ENCODE measurements around the gene KIRREL3. TPM values are rescaled to one million over a fixed set of nuclear protein-coding genes. Genes with fewer than 3 reads are reported as not detected.

The KIRREL3 gene
- total and polyA plus RNA-seq, 2 of the 4 experiments (the other 2 are of a cell fraction) = 10.9 to 15.9 TPM

- dilution Hi-C loops (cut with HindIII; ENCODE audit: low sequenced_read_pairs, unreplicated experiment) (no loop called here), in situ Hi-C loops (cut with MboI; ENCODE audit: low sequenced_read_pairs) (no loop called here)
- no peak overlapping the region for H3K23ac ChIP-seq (ENCODE audit: low read depth, low read length)
These were observed 161.8 kb downstream of the KIRREL3 start for GRCh38 chr11:126838779-126839178.

More at GRCh38 chr11:126838779-126839178, 161.8 kb downstream of the KIRREL3 start:
- Histone ChIP-seq H3K14ac (replicated peaks; ENCODE audit: low read depth, low read length) (no peak overlapping the region), H4K5ac (ENCODE audit: low read depth, low read length) (no peak overlapping the region), H2AK9ac (replicated peaks; ENCODE audit: low read depth, low read length, poor library complexity) (no peak overlapping the region), H3K79me1 (ENCODE audit: low read depth in 1 of 2, low read length in 2 of 2) (peaks cover 10 to 16% of the 10 kb centered on the region in 2 experiments; a peak in 3 of 4 replicates), H2BK5ac (ENCODE audit: low read depth, low read length, poor library complexity, severe bottlenecking) (no peak overlapping the region), H3K27me3 (ENCODE audit: control insufficient read depth, insufficient read depth, low read length) (no peaks in the 10 kb centered on the region), H3K18ac (ENCODE audit: low read depth, low read length) (no peak overlapping the region), H3K4me1 (ENCODE audit: control insufficient read depth, insufficient read depth, low read length) (peaks cover 8% of the 10 kb centered on the region), H2BK120ac (ENCODE audit: low read depth, low read length) (no peak overlapping the region), H3K9me3 (ENCODE audit: control insufficient read depth, insufficient read depth, low read length) (no peaks in the 10 kb centered on the region), H4K20me1 (ENCODE audit: insufficient read depth, low read length) (no peaks in the 10 kb centered on the region), H3K4ac (ENCODE audit: low read depth, low read length) (no peak overlapping the region), H3K27ac (ENCODE audit: insufficient read depth, low read length) (no peak overlapping the region), H3K4me3 (ENCODE audit: insufficient read depth, low read depth, low read length) (no peak overlapping the region), H3K4me2 (ENCODE audit: low read depth, low read length) (no peak overlapping the region), H3K56ac (ENCODE audit: extremely low read depth, insufficient read depth, low read length) (no peak overlapping the region), H3K9me1 (ENCODE audit: insufficient read depth, low read length) (peaks cover 11% of the 10 kb centered on the region), H2BK15ac (ENCODE audit: low read depth, low read length) (no peak overlapping the region), H2BK20ac (ENCODE audit: low read depth, low read length) (no peak overlapping the region), H4K91ac (ENCODE audit: insufficient read depth, low read depth, low read length) (no peak overlapping the region), H4K8ac (ENCODE audit: low read depth in 2 of 2, low read length in 2 of 2) (no peak overlapping the region), H3K36me3 (ENCODE audit: control insufficient read depth, insufficient read depth, low read length) (no peaks in the 10 kb centered on the region), H2AFZ (replicated peaks; ENCODE audit: low read length, poor library complexity) (no peak overlapping the region), H2AK5ac (ENCODE audit: low read depth, low read length) (no peak overlapping the region), H3K9ac (ENCODE audit: low read depth, low read length) (no peak overlapping the region)
- TF ChIP-seq MXI1 (IDR thresholded peaks at IDR 0.05; ENCODE audit: borderline replicate concordance, low read depth, low read length) (no peak), SMC3 (IDR thresholded peaks at IDR 0.05; ENCODE audit: low read depth, low read length) (no peak), MAFK (IDR thresholded peaks at IDR 0.05; ENCODE audit: low read depth, low read length) (no peak)
- intact Hi-C loops (cut with micrococcal nuclease) = no loop called here
- ATAC-seq (ENCODE audit: low read depth) = no peak
- no CpG with 5 or more reads among the region's 5 CpGs for WGBS, 2 experiments (ENCODE audit: extremely low coverage in 2 of 2, insufficient read length in 1 of 2)
- ChIA-PET POLR2A (ENCODE audit: unreplicated experiment) (no interaction called here), CTCF (interaction anchor here (1.3 kb wide), 1 partner anchor 48 kb away, joined by 4 read pairs; no protein-coding TSS in a partner anchor)
- DNase-seq = no peak
- BruUV-seq (replicated peaks) = no TSS peak

Measured in IMR-90 (cell line).